Gastroesophageal sphincter (tissue), 3 donors: ENCODE results near the gene GLB1L3.
A peak's percentile ranks its signal among the peaks of the same experiment; 100 is the strongest.

Experiments used
- CTCF ChIP-seq, 4 experiments: fragments of 200-600 bp in 2 of 4; fragments of 450-650 bp in 2 of 4; sonication (generic) in 1 of 4; IDR thresholded peaks; one replicate each; pipeline ENCODE4 v1.5.1; 2017 to 2019; ENCODE audit warnings: antibody characterized with exemption in 4 of 4, mild to moderate bottlenecking in 2 of 4, moderate library complexity in 2 of 4
- POLR2A ChIP-seq, 2 donors: fragments of 450-650 bp; IDR thresholded peaks; one replicate each; pipeline ENCODE4 v1.6.1; 2017; ENCODE audit warnings: antibody characterized with exemption in 2 of 2, mild to moderate bottlenecking in 2 of 2, moderate library complexity in 1 of 2
- POLR2AphosphoS5 ChIP-seq: sonication (generic); formaldehyde crosslinking; IDR thresholded peaks from one replicate; pipeline ENCODE4 v1.6.1; 2017; ENCODE audit warnings: antibody characterized with exemption

GRCh38 chr11:134360050-134360835, 84.1 kb downstream of the GLB1L3 start:
- TF ChIP-seq POLR2AphosphoS5 (no peak), CTCF (IDR thresholded peaks at IDR 0.05) (peak in 3 of 4 experiments; percentile 70 to 92 (median 85)), POLR2A (IDR thresholded peaks at IDR 0.05) (no peak)
